HEK293T (cell line): Measurements from ENCODE around the gene NTSR1.

ENCODE experiments used
- CTCF ChIA-PET: fragments of 350-600 bp; formaldehyde crosslinking; extraction: SDS; loops from one replicate; lab custom pipeline; 2021; ENCODE audit warnings: antibody characterized with exemption, inconsistent platforms; lab: Yijun Ruan, JAX
- POLR2A ChIA-PET: fragments of 350-600 bp; formaldehyde crosslinking; extraction: SDS; loops from one replicate; lab custom pipeline; 2020; ENCODE audit warnings: antibody characterized with exemption, inconsistent platforms; lab: Yijun Ruan, JAX
- DNase-seq: peaks from one replicate; pipeline ENCODE4 v3.0.0; 2012; ENCODE audit warnings: mixed read lengths; ENCODE audit errors: extremely low spot score
- ARNT ChIP-seq: fragments of 450-650 bp; IDR thresholded peaks from 2 replicates; pipeline ENCODE4 v1.6.1; 2017; ENCODE audit warnings: mild to moderate bottlenecking
- BHLHE40 ChIP-seq: fragments of 450-650 bp; IDR thresholded peaks from 2 replicates; pipeline ENCODE4 v1.6.1; 2016; ENCODE audit warnings: mild to moderate bottlenecking, moderate library complexity, borderline replicate concordance
- CTBP1 ChIP-seq: fragments of 450-650 bp; IDR thresholded peaks from 2 replicates; pipeline ENCODE4 v1.6.1; 2016; ENCODE audit warnings: borderline replicate concordance
- ELF4 ChIP-seq: fragments of 450-650 bp; IDR thresholded peaks from 2 replicates; pipeline ENCODE4 v1.6.1; 2017; ENCODE audit warnings: antibody characterized with exemption
- FOXA1 ChIP-seq: fragments of 450-650 bp; IDR thresholded peaks from 2 replicates; pipeline ENCODE4 v1.6.1; 2016; ENCODE audit warnings: mild to moderate bottlenecking
- FOXK2 ChIP-seq: fragments of 450-650 bp; IDR thresholded peaks from 2 replicates; pipeline ENCODE4 v1.6.1; 2016; ENCODE audit warnings: mild to moderate bottlenecking
- FOXM1 ChIP-seq: fragments of 450-650 bp; IDR thresholded peaks from 2 replicates; pipeline ENCODE4 v1.6.1; 2017; ENCODE audit warnings: mild to moderate bottlenecking, borderline replicate concordance
- HDGF ChIP-seq: fragments of 450-650 bp; IDR thresholded peaks from 2 replicates; pipeline ENCODE4 v1.6.1; 2017; ENCODE audit warnings: antibody characterized with exemption, borderline replicate concordance
- L3MBTL2 ChIP-seq: fragments of 450-650 bp; conservative IDR thresholded peaks from 2 replicates; pipeline ENCODE4 v1.6.1; 2016; ENCODE audit warnings: mild to moderate bottlenecking
- LEF1 ChIP-seq: fragments of 450-650 bp; IDR thresholded peaks from 2 replicates; pipeline ENCODE4 v1.6.1; 2017; ENCODE audit warnings: mild to moderate bottlenecking, borderline replicate concordance
- NFRKB ChIP-seq: fragments of 450-650 bp; IDR thresholded peaks from 2 replicates; pipeline ENCODE4 v1.6.1; 2016; ENCODE audit warnings: mild to moderate bottlenecking, moderate library complexity
- SP1 ChIP-seq: fragments of 450-650 bp; IDR thresholded peaks from 2 replicates; pipeline ENCODE4 v1.6.1; 2017
- SUZ12 ChIP-seq: fragments of 450-650 bp; IDR thresholded peaks from 2 replicates; pipeline ENCODE4 v1.6.1; 2016; ENCODE audit warnings: mild to moderate bottlenecking
- TARDBP ChIP-seq: fragments of 450-650 bp; IDR thresholded peaks from 2 replicates; pipeline ENCODE4 v1.6.1; 2016
- ZNF384 ChIP-seq: fragments of 450-650 bp; IDR thresholded peaks from 2 replicates; pipeline ENCODE4 v1.6.1; 2016
- TF ChIP-seq, protein P1 (sequence below): fragments of 450-650 bp; IDR thresholded peaks from 2 replicates; pipeline ENCODE4 v1.6.1; 2016

The NTSR1 gene

DNA sequence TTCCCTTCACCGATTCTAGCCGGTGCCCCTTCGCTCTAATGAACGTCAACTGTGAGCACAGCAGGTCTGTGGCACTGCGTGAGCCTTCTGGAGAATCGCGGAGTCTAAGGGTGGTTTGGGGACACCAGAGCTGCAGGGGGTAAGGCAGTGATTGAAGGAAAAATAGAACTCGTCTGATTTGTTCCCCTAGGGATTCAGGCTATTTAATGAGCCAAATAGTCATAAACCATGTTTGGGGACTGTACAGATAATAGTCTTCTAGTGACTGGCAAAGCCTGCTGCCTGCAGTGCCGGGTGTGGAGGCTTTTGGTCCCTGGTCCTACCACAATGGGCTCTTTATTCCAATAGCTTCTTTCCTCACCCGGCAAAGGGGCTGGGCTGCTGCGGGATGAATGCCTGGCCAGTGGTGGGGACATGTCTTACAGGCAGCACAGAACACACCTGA is 11.1 kb upstream of the NTSR1 start:
- ChIA-PET POLR2A (no interaction called here), CTCF (no interaction called here)
- TF ChIP-seq SUZ12 (no peak), BHLHE40 (no peak), FOXA1 (no peak), LEF1 (no peak), ZNF384 (no peak), SP1 (no peak), TARDBP (no peak), CTBP1 (no peak), ELF4 (no peak), NFRKB (no peak), FOXK2 (no peak), ARNT (no peak), HDGF (no peak), L3MBTL2 (no peak), FOXM1 (no peak)
- TF ChIP-seq, protein P1, sequence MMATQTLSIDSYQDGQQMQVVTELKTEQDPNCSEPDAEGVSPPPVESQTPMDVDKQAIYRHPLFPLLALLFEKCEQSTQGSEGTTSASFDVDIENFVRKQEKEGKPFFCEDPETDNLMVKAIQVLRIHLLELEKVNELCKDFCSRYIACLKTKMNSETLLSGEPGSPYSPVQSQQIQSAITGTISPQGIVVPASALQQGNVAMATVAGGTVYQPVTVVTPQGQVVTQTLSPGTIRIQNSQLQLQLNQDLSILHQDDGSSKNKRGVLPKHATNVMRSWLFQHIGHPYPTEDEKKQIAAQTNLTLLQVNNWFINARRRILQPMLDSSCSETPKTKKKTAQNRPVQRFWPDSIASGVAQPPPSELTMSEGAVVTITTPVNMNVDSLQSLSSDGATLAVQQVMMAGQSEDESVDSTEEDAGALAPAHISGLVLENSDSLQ: no peak
- DNase-seq: no peak

DNA sequence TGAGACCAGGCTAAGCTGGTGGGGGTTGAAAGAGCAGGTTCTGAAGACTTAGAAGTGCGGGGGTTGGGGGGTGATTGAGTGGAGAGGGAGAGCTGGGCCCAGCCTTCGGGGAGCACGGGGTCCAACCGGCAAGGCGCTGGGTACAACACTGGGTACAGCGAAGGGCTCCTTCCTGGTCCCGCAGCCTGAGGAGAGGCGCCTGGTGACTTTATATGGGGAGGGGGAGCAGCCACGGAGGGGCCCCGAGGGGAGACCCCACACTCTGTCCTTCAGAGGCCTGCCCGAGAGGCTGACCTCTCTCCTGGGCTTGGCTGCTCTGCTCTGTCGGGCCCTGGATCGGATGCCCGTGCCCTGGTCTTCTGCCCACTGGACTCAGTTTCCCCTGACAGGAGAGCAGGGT is 10.4 kb upstream of the NTSR1 start:
- ChIA-PET CTCF (interaction anchor here (0.6 kb wide), 1 partner anchor 208 kb away, joined by 5 read pairs; no protein-coding TSS in a partner anchor), POLR2A (no interaction called here)
- no peak for TF ChIP-seq CTBP1
- TF ChIP-seq, protein P1: no peak
- no peak for TF ChIP-seq HDGF
- TF ChIP-seq SP1: no peak
- TF ChIP-seq ZNF384: no peak
- TF ChIP-seq FOXA1: no peak
- no peak for TF ChIP-seq L3MBTL2
- TF ChIP-seq ELF4: no peak
- no peak for DNase-seq

DNA sequence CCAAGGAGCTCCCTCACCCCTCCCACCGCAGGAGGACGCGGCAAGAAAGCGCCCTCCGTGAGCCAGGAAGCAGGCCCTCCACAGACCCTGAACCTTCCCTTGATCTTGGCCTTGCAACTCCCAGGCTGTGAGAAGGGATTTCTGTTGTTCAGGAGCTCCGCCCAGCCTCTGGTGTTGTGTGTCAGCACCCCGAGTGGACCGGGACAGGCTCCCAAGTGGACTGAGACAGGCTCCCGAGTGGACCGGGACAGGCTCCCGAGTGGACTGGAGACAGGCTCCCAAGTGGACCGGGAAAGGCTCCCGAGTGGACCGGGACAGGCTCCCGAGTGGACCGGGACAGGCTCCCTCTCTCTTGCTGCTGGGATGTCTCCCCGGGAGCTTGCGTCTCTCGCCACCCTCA is 9.3 kb upstream of the NTSR1 start:
- ChIA-PET POLR2A (no interaction called here), CTCF (interaction anchor here (1.0 kb wide), 1 partner anchor 93 kb away, joined by 4 read pairs; no protein-coding TSS in a partner anchor)
- TF ChIP-seq SP1: no peak
- no peak for TF ChIP-seq TARDBP
- no peak for TF ChIP-seq FOXA1
- TF ChIP-seq ELF4: no peak
- TF ChIP-seq NFRKB: no peak
- no peak for TF ChIP-seq BHLHE40
- TF ChIP-seq LEF1: no peak
- TF ChIP-seq CTBP1: no peak
- no peak for TF ChIP-seq HDGF
- TF ChIP-seq ARNT: no peak
- TF ChIP-seq FOXK2: no peak
- TF ChIP-seq L3MBTL2: no peak
- DNase-seq: no peak

DNA sequence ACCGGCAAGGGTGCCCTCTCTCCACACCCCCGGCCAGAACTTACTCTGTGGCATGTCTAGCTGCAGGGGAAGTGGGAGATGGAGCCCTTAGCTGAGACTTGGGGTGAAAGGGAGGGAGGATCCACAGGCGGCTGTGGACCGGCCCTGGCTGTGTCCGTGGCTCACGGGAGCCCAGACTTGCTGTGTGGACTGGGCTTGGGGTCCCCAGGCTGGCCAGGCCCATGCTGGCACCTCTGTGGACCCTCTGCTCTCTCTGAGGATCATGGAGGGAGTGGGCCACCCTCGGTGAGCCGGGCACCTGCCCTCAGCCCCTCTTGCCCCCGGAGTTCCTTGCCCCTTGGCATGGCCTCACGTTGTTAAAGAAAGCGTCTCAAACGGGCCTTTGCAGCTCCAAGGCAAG is 8.9 kb upstream of the NTSR1 start:
- no peak for DNase-seq
- POLR2A ChIA-PET: no interaction called here
- TF ChIP-seq LEF1 (no peak), CTBP1 (no peak), BHLHE40 (no peak), FOXK2 (no peak), L3MBTL2 (no peak), TARDBP (no peak), SP1 (no peak), NFRKB (no peak), FOXM1 (no peak), ARNT (no peak), ZNF384 (no peak), FOXA1 (no peak)
- TF ChIP-seq, protein P1: no peak
- CTCF ChIA-PET: interaction anchor here (1.0 kb wide), 1 partner anchor 92 kb away, joined by 4 read pairs; no protein-coding TSS in a partner anchor

DNA sequence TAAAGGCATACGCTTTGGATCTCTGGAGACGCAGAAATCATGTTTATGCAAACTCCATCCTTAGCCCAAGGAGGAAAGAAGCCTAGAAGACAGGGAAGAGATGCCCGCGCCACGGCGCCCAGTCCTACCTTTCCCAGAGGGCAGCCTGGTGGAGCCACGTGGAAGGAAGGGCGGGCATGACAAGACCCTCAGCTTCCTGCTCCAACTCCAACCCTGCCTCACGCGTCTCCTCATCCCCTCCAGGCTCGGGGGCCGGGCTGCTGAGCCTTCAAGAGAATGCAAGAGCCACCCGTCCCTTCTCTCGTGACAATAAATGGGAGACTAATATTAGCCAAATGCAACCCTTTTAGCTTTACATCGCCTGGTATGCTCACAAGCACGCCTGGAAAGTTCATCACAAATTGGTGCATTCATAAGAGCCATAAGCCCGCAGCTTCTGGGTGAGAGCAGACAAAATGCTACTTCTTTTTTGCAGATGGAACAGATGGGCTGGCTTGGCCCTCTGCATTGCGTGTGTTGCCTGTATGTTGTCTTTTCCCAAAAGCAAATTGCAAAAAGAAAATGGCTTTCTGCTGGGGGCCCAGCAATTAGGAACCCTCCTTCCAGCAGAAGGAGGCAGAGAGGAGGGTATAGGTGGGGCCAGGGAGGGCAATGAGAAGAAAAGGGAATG is 8.2 kb upstream of the NTSR1 start:
- CTCF ChIA-PET: no interaction called here
- POLR2A ChIA-PET: no interaction called here
- no peak for DNase-seq
- TF ChIP-seq BHLHE40: no peak

DNA sequence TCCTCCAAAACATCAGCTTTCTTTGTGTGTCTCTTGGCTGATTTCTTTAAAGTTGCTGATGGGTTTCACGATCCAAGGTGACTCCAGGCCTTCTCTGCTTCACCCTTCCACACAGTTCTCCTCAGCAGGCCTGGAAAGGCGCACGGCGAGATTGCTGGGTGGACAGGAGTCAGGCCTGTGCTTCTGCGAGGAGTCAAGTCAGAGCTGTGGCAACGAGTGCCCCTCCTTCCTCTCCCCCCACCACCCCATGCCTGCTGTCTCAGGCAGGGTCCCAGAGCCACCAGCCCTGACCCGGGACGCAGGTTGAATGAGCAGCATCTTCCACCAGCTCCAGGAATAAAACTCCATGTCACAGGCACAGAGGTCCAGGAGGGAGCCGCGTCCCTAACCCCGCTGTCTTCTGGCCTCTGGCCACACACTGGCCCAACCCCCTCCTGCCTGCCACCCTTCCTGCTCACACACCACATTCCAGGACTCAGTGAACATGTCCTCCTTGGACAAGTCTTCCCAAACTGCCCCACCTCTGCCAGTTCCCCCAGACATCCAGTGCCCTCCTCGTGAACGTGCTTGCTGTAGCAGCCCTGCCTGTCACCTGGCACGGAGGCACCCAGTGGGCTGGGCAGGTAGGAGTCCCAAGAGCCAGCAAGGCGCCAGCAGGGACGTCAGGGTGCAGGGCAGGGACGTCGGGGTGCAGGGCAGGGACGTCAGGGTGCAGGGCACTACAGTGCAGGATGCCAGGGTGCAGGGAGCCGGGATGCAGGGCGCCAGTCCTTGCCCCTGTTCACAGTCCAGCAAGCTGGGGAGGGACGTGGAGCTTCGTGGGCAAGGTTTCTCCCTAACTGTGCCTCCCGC is 7.2 kb upstream of the NTSR1 start:
- no peak for TF ChIP-seq ELF4
- CTCF ChIA-PET: no interaction called here
- no peak for DNase-seq
- POLR2A ChIA-PET: no interaction called here

DNA sequence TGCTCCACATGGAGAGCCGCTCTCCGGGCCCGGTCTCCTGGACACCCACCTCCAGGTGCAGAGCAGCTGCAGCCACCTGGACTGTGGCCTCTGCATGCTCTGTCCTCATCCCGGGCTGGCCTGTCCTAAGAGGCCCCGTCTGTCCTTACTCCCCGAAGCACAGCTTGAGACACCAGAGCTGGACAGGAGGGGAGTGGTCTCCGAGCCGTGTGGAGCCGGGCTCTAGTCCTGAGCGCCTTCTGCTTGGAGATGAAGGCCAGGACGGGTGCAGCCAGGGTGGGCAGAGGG is 6.7 kb upstream of the NTSR1 start:
- no peak for DNase-seq
- CTCF ChIA-PET: no interaction called here
- no peak for TF ChIP-seq NFRKB
- TF ChIP-seq ELF4: no peak
- TF ChIP-seq LEF1: no peak
- TF ChIP-seq BHLHE40: no peak
- no peak for TF ChIP-seq FOXK2
- TF ChIP-seq ARNT: no peak
- TF ChIP-seq, protein P1: no peak
- TF ChIP-seq FOXA1: no peak
- POLR2A ChIA-PET: no interaction called here
